ENCODE results near the gene OPRD1.

GRCh38 chr1:28878796-28879195 is 66.8 kb downstream of the OPRD1 start:
- TF ChIP-seq EZH2 (IDR thresholded peaks at IDR 0.05; ENCODE audit: borderline replicate concordance, low read length) (no peak), CTCF (conservative IDR thresholded peaks at IDR 0.05 in 1 of 2, IDR thresholded peaks at IDR 0.05 in 1 of 2; ENCODE audit: extremely low read depth in 1 of 2, insufficient read depth in 1 of 2, low read depth in 1 of 2, low read length in 2 of 2) (no peak)

Measured in mammary epithelial cell (primary cell).